Measurements from ENCODE around the gene TBC1D10A.
"Not testable (repeated sequence)": the region's sequence is repeated elsewhere in the genome, so short reads cannot be mapped to it uniquely, and the experiment has no call there.

TBC1D10A gene

DNA sequence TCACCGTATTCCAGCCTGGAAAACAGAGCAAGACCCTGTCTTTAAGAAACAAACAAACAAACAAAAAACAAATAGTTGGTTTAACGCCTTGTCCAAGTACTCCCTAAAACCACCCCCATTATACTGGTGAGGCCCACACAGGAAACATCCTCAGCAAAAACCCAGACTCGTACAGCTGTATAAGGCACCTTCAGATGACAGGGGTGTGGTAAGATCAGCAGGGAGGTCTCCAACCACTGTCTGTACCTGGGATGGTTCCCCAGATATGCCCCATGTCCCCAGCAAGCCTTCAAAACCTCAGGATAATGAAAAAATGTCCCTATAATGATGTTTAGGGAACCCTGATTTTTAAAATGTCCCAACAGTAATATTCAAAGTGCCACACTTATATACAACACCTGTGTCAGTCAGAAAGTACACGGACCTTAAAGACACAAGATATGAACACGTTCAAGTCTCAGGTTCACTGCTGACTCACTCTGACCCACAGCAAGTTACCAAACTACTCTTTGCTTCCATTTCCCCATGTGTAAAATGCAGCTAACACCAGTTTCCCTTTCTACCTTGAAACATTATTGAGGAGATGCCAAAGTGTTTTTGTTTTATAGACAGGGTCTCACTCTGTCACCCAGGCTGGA is 20.6 kb upstream of the TBC1D10A start:
- FAIRE-seq, result no peak

GRCh38 chr22:30344447-30345200 is 17.9 kb upstream of the TBC1D10A start:
- no peak for FAIRE-seq

GRCh38 chr22:30340911-30341685 is 14.4 kb upstream of the TBC1D10A start:
- FAIRE-seq, result no peak

DNA sequence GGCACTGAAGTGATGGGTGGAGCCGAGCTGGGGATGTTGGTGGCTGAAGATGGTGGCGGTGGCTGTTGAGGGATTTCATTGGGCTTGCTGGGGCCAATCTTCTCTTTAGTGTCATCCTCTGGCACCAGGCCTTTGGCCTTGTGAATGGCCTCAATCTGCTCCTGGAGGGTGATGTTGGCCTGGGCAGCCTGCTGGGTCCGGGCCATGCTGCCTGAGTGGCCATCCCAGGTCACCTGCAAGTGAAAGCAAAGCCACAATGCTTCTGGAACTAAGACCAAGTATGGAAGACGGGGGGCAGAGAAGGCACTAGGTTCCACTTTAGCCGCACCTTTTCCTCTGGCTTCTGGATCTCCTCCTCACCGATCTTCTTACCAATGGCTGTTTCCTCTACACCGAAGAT is 12.1 kb upstream of the TBC1D10A start:
- no peak for FAIRE-seq

DNA sequence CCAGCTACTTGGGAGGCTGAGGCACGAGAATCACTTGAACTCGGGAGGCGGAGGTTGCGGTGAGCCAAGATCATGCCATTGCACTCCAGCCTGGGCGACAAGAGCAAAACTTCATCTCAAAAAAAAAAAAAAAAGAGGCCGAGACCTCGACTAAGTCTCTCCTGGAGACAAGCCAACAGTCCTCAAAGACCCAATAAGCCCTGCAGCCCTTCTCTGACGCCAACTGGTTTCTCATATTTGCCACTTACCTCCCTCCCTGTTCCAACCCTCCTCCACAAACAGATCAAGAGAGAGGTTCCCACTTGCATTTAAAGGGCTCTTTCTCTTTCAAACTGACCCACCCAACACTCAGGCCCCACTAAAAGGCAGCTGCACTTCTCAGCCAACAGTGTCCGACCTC is 11.6 kb upstream of the TBC1D10A start:
- not testable (repeated sequence) for FAIRE-seq

- FAIRE-seq, result no peak
Observed at GRCh38 chr22:30337461-30337778, 10.7 kb upstream of the TBC1D10A start.

DNA sequence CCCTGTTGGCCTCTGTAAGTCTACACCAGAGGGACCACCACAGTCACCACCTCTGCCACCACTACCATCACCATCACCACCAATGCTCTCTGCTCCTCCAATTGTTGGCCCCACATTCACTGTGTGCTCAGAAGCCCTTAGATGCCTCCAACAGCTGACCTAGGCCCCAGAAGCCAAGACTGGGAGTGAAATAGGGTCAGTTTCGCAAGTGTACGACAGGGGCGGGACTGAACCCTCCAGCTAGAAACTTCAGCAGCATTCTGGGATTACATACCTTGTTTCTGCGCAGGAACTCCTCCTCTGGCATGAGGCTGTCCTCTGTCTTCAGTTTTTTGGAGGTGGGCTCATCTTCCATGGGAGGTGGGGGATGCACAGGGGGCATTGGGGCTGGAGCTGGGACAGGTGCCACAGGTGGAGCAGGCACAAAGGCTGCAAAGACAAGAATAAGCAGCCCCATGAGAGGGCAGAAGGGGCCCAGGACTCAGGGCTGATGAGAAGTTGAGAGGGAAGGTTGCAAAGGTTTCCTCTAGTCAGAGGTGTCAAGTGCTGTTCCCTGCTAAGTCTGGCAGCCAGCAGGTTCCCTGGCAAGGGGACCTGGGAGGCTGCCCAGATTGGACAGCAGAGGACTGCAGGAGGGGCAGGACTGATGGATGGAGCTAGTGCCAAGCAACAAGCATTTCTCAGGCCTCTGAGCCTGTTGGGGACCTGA is 10.2 kb upstream of the TBC1D10A start:
- no peak for FAIRE-seq

- FAIRE-seq, result no peak
Observed at GRCh38 chr22:30335236-30335635, 8.5 kb upstream of the TBC1D10A start.

- no peak for FAIRE-seq
Observed at GRCh38 chr22:30334646-30335045, 7.9 kb upstream of the TBC1D10A start.

DNA sequence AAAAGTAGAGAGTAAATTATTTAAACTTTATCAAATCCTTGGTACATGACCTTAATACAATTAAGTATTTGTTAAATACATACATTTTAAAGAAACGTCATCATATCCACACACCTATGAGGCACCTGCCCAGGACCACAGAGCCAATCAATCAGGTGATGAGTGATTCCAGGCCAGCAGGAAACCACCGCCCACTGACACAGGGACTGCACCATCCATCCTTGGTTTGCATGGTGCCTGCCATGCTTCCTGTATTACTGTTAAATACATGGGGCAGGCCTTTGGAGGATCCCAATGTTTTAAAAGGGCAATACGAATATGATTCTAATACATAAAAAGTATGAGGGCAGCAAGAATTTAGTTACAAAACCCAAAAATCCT is 7.0 kb upstream of the TBC1D10A start:
- no peak for FAIRE-seq

GRCh38 chr22:30332994-30333706 is 6.4 kb upstream of the TBC1D10A start:
- FAIRE-seq, result no peak

DNA sequence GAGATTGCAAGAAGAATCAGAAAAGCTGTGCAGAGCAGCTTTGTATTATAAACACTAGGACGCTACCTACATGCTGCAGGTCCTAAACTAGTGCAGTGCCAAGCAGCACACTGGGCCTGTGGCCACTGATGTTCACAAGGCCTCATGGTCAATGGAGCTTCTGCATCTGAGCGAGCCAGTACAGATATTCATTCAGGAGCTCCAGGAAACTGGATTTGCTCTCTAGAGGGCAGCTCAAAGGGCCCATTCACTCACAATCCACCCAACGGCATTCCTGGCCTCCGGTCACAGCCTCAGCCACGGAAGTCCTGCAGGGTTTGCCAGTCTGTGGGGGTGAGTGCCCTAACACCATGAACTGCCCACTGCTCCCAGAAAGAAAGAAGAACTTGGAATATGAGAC is 5.8 kb upstream of the TBC1D10A start:
- no peak for FAIRE-seq

DNA sequence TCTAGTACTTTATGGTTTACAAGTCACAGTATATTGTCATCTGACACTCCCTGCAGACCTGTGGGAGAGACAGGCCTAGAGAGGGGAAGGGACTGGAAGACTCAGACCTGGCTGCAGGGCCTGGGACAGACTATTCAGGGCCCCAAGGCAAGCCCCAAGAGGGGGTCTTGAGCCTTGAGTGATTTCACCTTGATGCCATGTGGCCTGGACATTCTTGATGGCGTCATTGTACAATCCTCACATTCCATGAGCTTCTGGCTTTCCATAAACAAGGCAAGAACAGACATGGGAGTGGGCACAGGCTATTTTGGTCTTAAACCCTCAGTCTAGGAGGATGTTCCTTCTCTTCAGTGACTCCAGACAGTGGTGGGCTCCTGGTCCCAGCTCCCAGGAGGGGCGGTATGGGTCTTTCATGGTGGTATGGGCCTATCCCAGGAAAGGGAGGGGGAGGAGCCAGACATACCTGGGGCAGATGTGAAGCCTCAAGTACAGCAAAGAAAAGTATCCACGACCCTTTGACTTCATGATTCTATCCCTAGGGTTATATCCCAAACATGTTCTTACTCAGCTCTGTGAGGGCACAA is 1.8 kb upstream of the TBC1D10A start:
- no peak for FAIRE-seq

DNA sequence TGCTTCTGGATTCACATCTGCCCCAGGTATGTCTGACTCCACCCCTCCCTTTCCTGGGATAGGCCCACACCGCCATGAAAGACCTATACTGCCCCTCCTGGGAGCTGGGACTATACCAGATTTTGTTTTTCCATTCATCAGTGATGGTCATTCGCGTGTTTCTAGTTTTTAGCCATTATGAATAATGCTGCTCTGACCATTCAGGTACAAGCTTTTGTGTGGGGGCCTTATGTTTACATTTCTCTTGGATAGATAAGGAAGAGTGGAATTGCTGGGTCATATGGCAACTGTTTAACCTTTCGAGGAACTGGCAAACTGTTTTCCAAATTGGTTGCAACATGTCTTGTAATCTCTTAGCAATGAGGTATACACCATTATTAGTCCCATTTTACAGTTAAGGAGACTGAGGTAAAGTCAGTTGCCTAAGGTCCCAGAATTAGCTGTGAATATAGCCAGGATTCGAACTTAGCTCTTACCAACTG is 1.2 kb upstream of the TBC1D10A start:
- FAIRE-seq, result no peak

- FAIRE-seq, result no peak
Observed at GRCh38 chr22:30326255-30326705, 461 bp downstream of the TBC1D10A start.

- no peak for FAIRE-seq
Observed at GRCh38 chr22:30325724-30326254, 952 bp downstream of the TBC1D10A start.

GRCh38 chr22:30325065-30325720 is 1.5 kb downstream of the TBC1D10A start:
- no peak for FAIRE-seq

GRCh38 chr22:30324014-30324730 is 2.6 kb downstream of the TBC1D10A start:
- no peak for FAIRE-seq

GRCh38 chr22:30323246-30323645 is 3.5 kb downstream of the TBC1D10A start:
- no peak for FAIRE-seq

- FAIRE-seq, result no peak
Observed at GRCh38 chr22:30321461-30321860, 5.3 kb downstream of the TBC1D10A start.

All from TTC549 (cell line).